KOPT-K1 (cell line): ENCODE measurements around the gene ZSCAN23.
"Not testable (repeated sequence)": the region's sequence is repeated elsewhere in the genome, so short reads cannot be mapped to it uniquely, and the experiment has no call there.

Experiments used
- H3K27ac ChIP-seq: fragments of 200-600 bp; sonication (generic); 2 replicates; pipeline ENCODE4 v1.5.1; 2016; ENCODE audit warnings: antibody characterized with exemption, mild to moderate bottlenecking, low read depth, low read length; ENCODE audit not compliant: poor library complexity, severe bottlenecking
- H3K36me3 ChIP-seq: fragments of 200-600 bp; sonication (generic); 2 replicates; pipeline ENCODE4 v1.5.1; 2017; ENCODE audit warnings: antibody characterized with exemption, mild to moderate bottlenecking, low read length, moderate library complexity; ENCODE audit not compliant: insufficient read depth
- H3K9me3 ChIP-seq: fragments of 200-600 bp; sonication (generic); 2 replicates; pipeline ENCODE4 v1.5.1; 2017; ENCODE audit warnings: antibody characterized with exemption, low read length, mild to moderate bottlenecking; ENCODE audit not compliant: insufficient read depth, poor library complexity, severe bottlenecking

ZSCAN23 gene

DNA sequence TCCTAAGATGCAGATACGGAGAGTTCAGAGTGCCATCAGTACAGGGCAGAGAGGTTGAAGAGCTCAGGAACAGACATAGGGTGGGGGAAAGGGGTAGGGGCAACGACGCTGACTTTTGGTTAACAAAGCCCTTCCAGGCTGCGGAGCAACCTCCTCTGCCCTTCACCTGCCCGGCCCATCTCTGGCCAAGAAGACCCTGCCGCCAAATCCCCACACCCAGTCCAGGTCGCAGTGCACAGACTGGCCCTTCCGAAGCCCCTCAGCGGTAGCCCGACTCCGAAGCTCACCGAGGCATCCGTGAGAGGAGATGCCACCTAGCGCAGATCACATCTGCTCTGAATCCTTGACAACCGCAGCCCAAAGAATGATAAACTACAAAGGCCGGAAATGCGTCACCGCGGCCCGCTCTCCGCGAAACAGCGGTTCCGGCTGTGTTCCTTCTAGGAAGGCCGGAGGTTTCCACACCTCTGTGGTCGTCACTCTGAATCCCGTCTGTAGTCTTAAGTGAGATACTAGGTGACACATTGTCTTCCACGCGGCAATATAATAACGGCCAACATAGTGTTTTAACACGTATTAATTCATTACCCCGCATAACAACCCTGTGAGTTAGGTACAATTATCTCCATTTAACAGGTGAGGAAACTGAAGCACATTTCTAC is at the start of gene ZSCAN23:
Gene ZSCAN23, minus strand, starts transcription at position 380 of the 662 bp plus-strand sequence. CDS start 7,225 bp downstream, outside the sequence.
- peaks cover 15% of the 10 kb centered on the region for H3K9me3 ChIP-seq
- no peaks in the 10 kb centered on the region for H3K36me3 ChIP-seq
- no peak within 1 kb of the TSS for H3K27ac ChIP-seq

- no peaks in the 10 kb centered on the region for H3K9me3 ChIP-seq
Measured at GRCh38 chr6:28491984-28492317, 48.7 kb upstream of the ZSCAN23 start.

GRCh38 chr6:28490205-28490890 is 47.1 kb upstream of the ZSCAN23 start:
- no peak overlapping the region for H3K27ac ChIP-seq
- H3K9me3 ChIP-seq, result no peaks in the 10 kb centered on the region
- no peaks in the 10 kb centered on the region for H3K36me3 ChIP-seq

More at GRCh38 chr6:28491984-28492317, 48.7 kb upstream of the ZSCAN23 start:
- Histone ChIP-seq H3K36me3 (no peaks in the 10 kb centered on the region), H3K27ac (no peak overlapping the region)

GRCh38 chr6:28489366-28490204 is 46.3 kb upstream of the ZSCAN23 start:
- H3K27ac ChIP-seq, result no peak overlapping the region
- H3K36me3 ChIP-seq, result no peaks in the 10 kb centered on the region
- no peaks in the 10 kb centered on the region for H3K9me3 ChIP-seq

GRCh38 chr6:28488916-28489365 is 45.6 kb upstream of the ZSCAN23 start:
- Histone ChIP-seq H3K9me3 (no peaks in the 10 kb centered on the region), H3K27ac (no peak overlapping the region), H3K36me3 (no peaks in the 10 kb centered on the region)

- no peak overlapping the region for H3K27ac ChIP-seq
- H3K9me3 ChIP-seq, result no peaks in the 10 kb centered on the region
- no peaks in the 10 kb centered on the region for H3K36me3 ChIP-seq
Measured at GRCh38 chr6:28486988-28487742, 43.9 kb upstream of the ZSCAN23 start.

DNA sequence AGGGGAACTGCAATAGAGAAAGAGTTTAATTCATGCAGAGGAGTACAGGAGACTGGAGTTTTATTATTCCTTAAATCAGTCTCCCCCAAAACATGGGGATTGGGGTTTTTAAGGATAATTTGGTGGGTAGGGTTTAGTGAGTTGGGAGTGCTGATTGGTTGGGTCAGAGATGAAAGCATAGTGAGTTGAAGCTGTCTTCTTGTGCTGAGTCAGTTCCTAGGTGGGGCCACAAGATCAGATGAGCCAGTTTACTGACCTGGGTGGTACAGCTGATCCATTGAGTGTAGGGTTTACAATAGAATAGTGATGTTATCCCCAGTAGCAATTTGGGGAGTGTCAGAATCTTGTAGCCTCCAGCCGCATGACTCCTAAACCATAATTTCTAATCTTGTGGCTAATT is 43.2 kb upstream of the ZSCAN23 start:
- no peaks in the 10 kb centered on the region for H3K36me3 ChIP-seq
- no peaks in the 10 kb centered on the region for H3K9me3 ChIP-seq
- no peak overlapping the region for H3K27ac ChIP-seq

- Histone ChIP-seq H3K36me3 (no peaks in the 10 kb centered on the region), H3K27ac (no peak overlapping the region), H3K9me3 (no peaks in the 10 kb centered on the region)
Measured at GRCh38 chr6:28485482-28485881, 42.2 kb upstream of the ZSCAN23 start.

DNA sequence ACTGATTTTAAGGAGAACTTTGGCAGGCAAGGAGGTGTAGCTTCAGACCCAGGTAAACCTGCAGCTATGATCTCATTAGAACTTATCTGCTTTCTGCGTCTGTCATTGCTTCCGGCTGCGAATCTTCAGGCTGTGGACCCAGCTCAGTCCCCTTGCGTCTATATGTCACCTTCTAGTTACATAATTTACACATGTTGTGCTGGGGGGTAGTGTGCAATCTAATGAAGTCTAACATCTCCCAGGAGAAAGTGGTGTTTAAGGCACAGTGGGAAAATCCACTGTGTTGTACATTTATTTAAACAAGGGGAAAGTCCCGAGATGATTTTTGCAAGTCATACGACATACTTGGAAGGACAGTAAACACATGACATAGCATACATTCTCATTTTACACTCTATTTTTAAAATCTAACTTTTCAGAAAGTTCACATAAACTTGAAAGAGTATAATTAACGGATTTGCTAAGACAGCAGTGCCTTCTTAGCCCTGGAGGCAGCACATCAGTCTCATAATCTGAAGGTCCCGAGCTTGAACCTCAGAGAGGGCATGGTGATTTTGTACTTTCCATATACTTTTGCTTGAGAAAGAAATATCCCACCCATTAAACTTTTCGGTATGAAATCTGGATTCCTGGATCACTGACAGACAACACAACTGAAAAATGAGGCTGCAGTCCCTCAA is 37.1 kb upstream of the ZSCAN23 start:
- H3K9me3 ChIP-seq, result no peaks in the 10 kb centered on the region
- no peaks in the 10 kb centered on the region for H3K36me3 ChIP-seq
- H3K27ac ChIP-seq, result no peak overlapping the region

DNA sequence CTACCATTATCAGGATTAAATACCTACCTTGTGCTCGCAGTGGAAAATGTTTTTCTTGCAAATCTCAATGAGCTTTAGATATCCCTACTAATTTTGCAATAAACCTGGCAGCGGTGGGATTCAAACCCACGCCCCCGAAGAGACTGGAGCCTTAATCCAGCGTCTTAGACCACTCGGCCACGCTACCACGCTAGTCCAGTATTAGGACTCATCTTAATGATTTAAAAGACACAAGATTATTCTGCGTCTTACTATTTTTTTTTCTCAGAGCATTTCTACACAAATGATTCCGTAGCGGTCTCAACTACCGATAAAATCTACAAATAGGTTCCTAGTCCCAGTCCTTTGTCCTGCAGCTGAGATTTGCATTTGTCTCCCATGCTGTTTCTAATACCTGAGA is 35.2 kb upstream of the ZSCAN23 start:
- no peaks in the 10 kb centered on the region for H3K9me3 ChIP-seq
- H3K27ac ChIP-seq, result no peak overlapping the region
- H3K36me3 ChIP-seq, result no peaks in the 10 kb centered on the region

- no peak overlapping the region for H3K27ac ChIP-seq
Measured at GRCh38 chr6:28474441-28475219, 31.3 kb upstream of the ZSCAN23 start.

DNA sequence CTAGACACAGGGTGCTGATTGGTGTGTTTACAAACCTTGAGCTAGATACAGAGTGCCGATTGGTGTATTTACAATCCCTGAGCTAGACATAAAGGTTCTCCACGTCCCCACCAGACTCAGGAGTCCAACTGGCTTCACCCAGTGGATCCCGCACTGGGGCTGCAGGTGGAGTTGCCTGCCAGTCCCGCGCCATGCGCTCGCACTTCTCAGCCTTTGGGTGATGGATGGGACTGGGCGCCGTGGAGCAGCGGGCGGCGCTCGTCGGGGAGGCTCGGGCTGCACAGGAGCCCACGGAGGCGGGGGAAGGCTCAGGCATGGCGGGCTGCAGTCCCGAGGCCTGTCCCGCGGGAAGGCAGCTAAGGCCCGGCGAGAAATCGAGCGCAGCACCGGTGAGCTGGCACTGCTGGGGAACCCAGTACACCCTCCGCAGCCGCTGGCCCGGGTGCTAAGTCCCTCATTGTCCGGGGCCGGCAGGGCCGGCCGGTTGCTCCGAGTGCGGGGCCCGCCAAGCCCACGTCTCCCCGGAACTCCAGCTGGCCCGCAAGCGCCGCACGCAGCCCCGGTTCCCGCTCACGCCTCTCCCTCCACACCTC is 26.0 kb upstream of the ZSCAN23 start:
- H3K27ac ChIP-seq, H3K9me3 ChIP-seq, H3K36me3 ChIP-seq: not testable (repeated sequence)

More at GRCh38 chr6:28474441-28475219, 31.3 kb upstream of the ZSCAN23 start:
- no peaks in the 10 kb centered on the region for H3K9me3 ChIP-seq
- H3K36me3 ChIP-seq, result no peaks in the 10 kb centered on the region

GRCh38 chr6:28468056-28468455 is 24.8 kb upstream of the ZSCAN23 start:
- H3K9me3 ChIP-seq, result no peaks in the 10 kb centered on the region
- no peaks in the 10 kb centered on the region for H3K36me3 ChIP-seq
- no peak overlapping the region for H3K27ac ChIP-seq
